Activated naive CD8-positive, alpha-beta T cell treated with anti-CD3 and anti-CD28 coated beads, Interleukin-2, amount 10 ng/mL, durations not matched to agents 7 days and 5 days (primary cell): ENCODE results near the gene CRELD1. TPM values are rescaled to one million over a fixed set of nuclear protein-coding genes. Genes with fewer than 3 reads are reported as not detected.

ENCODE experiments used
- ATAC-seq: fragments of 150-1000 bp; cut with Tn5 transposase; one replicate; pipeline ENCODE4 v1.10.0; 2021; ENCODE audit warnings: low read depth, moderate library complexity
- POLR2A ChIA-PET: fragments of 350-600 bp; sonication (Branson Sonifier 250); formaldehyde crosslinking; loops from one replicate; lab custom pipeline; 2021; ENCODE audit warnings: antibody characterized with exemption; lab: Charles Lee
- DNase-seq: peaks from one replicate; pipeline ENCODE4 v3.0.0; 2021
- H3K27ac Mint-ChIP-seq: one replicate; pipeline ENCODE4 v1.8.0; 2022; ENCODE audit warnings: mild to moderate bottlenecking, mixed read lengths
- H3K27me3 Mint-ChIP-seq: one replicate; pipeline ENCODE4 v1.8.0; 2022; ENCODE audit warnings: mild to moderate bottlenecking, moderate library complexity, mixed read lengths
- H3K36me3 Mint-ChIP-seq: one replicate; pipeline ENCODE4 v1.8.0; 2021; ENCODE audit warnings: mild to moderate bottlenecking, mixed read lengths
- H3K4me1 Mint-ChIP-seq: one replicate; pipeline ENCODE4 v1.8.0; 2021; ENCODE audit warnings: mixed read lengths
- H3K4me3 Mint-ChIP-seq: one replicate; pipeline ENCODE4 v1.8.0; 2022; ENCODE audit warnings: mild to moderate bottlenecking, moderate library complexity, mixed read lengths
- H3K9me3 Mint-ChIP-seq: one replicate; pipeline ENCODE4 v1.8.0; 2021; ENCODE audit warnings: mixed read lengths
- total RNA-seq, 2 experiments: library from RNA; stranded (reverse); gene quantifications; one replicate each; pipeline ENCODE4 v1.2.3, GENCODE V29; 2021

The CRELD1 gene
- total RNA-seq, 2 experiments from 2014 or later: 26.2 to 29.3 TPM

- Mint-ChIP-seq H3K27me3 (no peaks in the 10 kb centered on the region), H3K4me1 (no peaks in the 10 kb centered on the region), H3K27ac (no peak overlapping the region), H3K9me3 (no peaks in the 10 kb centered on the region), H3K4me3 (no peak overlapping the region), H3K36me3 (peaks cover 3% of the 10 kb centered on the region)
- POLR2A ChIA-PET: no interaction called here
- ATAC-seq (no peak), DNase-seq (no peak)
Measured at GRCh38 chr3:9944271-9944670, 10.6 kb downstream of the CRELD1 start.

GRCh38 chr3:9945358-9945757, 11.7 kb downstream of the CRELD1 start:
- no peaks in the 10 kb centered on the region for H3K4me1 Mint-ChIP-seq
- no peak overlapping the region for H3K4me3 Mint-ChIP-seq
- ATAC-seq (no peak), DNase-seq (peak; percentile 6)
- H3K27me3 Mint-ChIP-seq: no peaks in the 10 kb centered on the region
- H3K36me3 Mint-ChIP-seq: peaks cover 3% of the 10 kb centered on the region
- no peak overlapping the region for H3K27ac Mint-ChIP-seq
- H3K9me3 Mint-ChIP-seq: no peaks in the 10 kb centered on the region
- POLR2A ChIA-PET: interaction anchor here (2.0 kb wide), 1 partner anchor 12 kb away, joined by 10 read pairs; the partner anchor contains the start of gene CRELD1

- POLR2A ChIA-PET: interaction anchor here (1.0 to 2.0 kb wide), 4 partner anchors 12 to 41 kb away, joined by 4 to 10 read pairs (median 5); partner anchors contain the start of genes CRELD1 and EMC3
- H3K4me3 Mint-ChIP-seq: peak overlapping the region; percentile 72
- no peak overlapping the region for H3K27ac Mint-ChIP-seq
- DNase-seq (peak; percentile 85), ATAC-seq (peak; percentile 87)
- no peaks in the 10 kb centered on the region for H3K9me3 Mint-ChIP-seq
- no peaks in the 10 kb centered on the region for H3K27me3 Mint-ChIP-seq
- H3K36me3 Mint-ChIP-seq: no peaks in the 10 kb centered on the region
- H3K4me1 Mint-ChIP-seq: peaks cover 6% of the 10 kb centered on the region
Measured at GRCh38 chr3:9946112-9947024, 12.7 kb downstream of the CRELD1 start.

GRCh38 chr3:9947025-9947995, 13.7 kb downstream of the CRELD1 start:
- ATAC-seq: no peak
- DNase-seq: no peak
- peaks cover 10% of the 10 kb centered on the region for H3K4me1 Mint-ChIP-seq
- H3K27ac Mint-ChIP-seq: no peak overlapping the region
- no peaks in the 10 kb centered on the region for H3K9me3 Mint-ChIP-seq
- H3K4me3 Mint-ChIP-seq: no peak overlapping the region
- H3K36me3 Mint-ChIP-seq: no peaks in the 10 kb centered on the region
- H3K27me3 Mint-ChIP-seq: no peaks in the 10 kb centered on the region
- POLR2A ChIA-PET: interaction anchor here (1.0 to 2.0 kb wide), 4 partner anchors 13 to 40 kb away, joined by 4 to 10 read pairs (median 5); partner anchors contain the start of genes CRELD1 and EMC3

GRCh38 chr3:9948586-9948985, 15.0 kb downstream of the CRELD1 start:
- H3K27ac Mint-ChIP-seq: no peak overlapping the region
- DNase-seq: no peak
- POLR2A ChIA-PET: no interaction called here
- H3K27me3 Mint-ChIP-seq: no peaks in the 10 kb centered on the region
- peaks cover 15% of the 10 kb centered on the region for H3K4me1 Mint-ChIP-seq
- ATAC-seq: no peak
- H3K4me3 Mint-ChIP-seq: no peak overlapping the region
- no peaks in the 10 kb centered on the region for H3K9me3 Mint-ChIP-seq
- H3K36me3 Mint-ChIP-seq: no peaks in the 10 kb centered on the region

- no peaks in the 10 kb centered on the region for H3K27me3 Mint-ChIP-seq
- POLR2A ChIA-PET: no interaction called here
- no peak overlapping the region for H3K27ac Mint-ChIP-seq
- H3K36me3 Mint-ChIP-seq: no peaks in the 10 kb centered on the region
- ATAC-seq (no peak), DNase-seq (no peak)
- no peak overlapping the region for H3K4me3 Mint-ChIP-seq
- H3K9me3 Mint-ChIP-seq: no peaks in the 10 kb centered on the region
- peaks cover 15% of the 10 kb centered on the region for H3K4me1 Mint-ChIP-seq
Measured at GRCh38 chr3:9949115-9949514, 15.5 kb downstream of the CRELD1 start.

GRCh38 chr3:9949626-9950025, 16.0 kb downstream of the CRELD1 start:
- no peaks in the 10 kb centered on the region for H3K27me3 Mint-ChIP-seq
- no peak overlapping the region for H3K27ac Mint-ChIP-seq
- no peak overlapping the region for H3K4me3 Mint-ChIP-seq
- POLR2A ChIA-PET: no interaction called here
- no peak for DNase-seq
- ATAC-seq: no peak
- H3K9me3 Mint-ChIP-seq: no peaks in the 10 kb centered on the region
- H3K36me3 Mint-ChIP-seq: no peaks in the 10 kb centered on the region
- H3K4me1 Mint-ChIP-seq: peaks cover 15% of the 10 kb centered on the region

GRCh38 chr3:9951126-9951525, 17.5 kb downstream of the CRELD1 start:
- H3K9me3 Mint-ChIP-seq: no peaks in the 10 kb centered on the region
- no peaks in the 10 kb centered on the region for H3K36me3 Mint-ChIP-seq
- DNase-seq: no peak
- H3K4me1 Mint-ChIP-seq: peaks cover 15% of the 10 kb centered on the region
- H3K27ac Mint-ChIP-seq: no peak overlapping the region
- H3K27me3 Mint-ChIP-seq: no peaks in the 10 kb centered on the region
- peak overlapping the region; percentile 87 for H3K4me3 Mint-ChIP-seq
- POLR2A ChIA-PET: interaction anchor here (0.6 to 1.8 kb wide), 6 partner anchors 9 to 191 kb away, joined by 3 to 9 read pairs (median 7); partner anchors contain the start of genes CRELD1 and EMC3
- ATAC-seq: peak; percentile 5

- no peaks in the 10 kb centered on the region for H3K9me3 Mint-ChIP-seq
- peaks cover 15% of the 10 kb centered on the region for H3K4me1 Mint-ChIP-seq
- H3K27me3 Mint-ChIP-seq: no peaks in the 10 kb centered on the region
- no peak for DNase-seq
- H3K4me3 Mint-ChIP-seq: peak overlapping the region; percentile 87
- peak overlapping the region; percentile 7 for H3K27ac Mint-ChIP-seq
- POLR2A ChIA-PET: interaction anchor here (0.6 to 1.8 kb wide), 7 partner anchors 9 to 191 kb away, joined by 3 to 9 read pairs (median 7); partner anchors contain the start of genes CRELD1 and EMC3
- H3K36me3 Mint-ChIP-seq: no peaks in the 10 kb centered on the region
- ATAC-seq: peak; percentile 4
Measured at GRCh38 chr3:9951598-9951961, 17.9 kb downstream of the CRELD1 start.

- ATAC-seq: peak; percentile 91
- Mint-ChIP-seq H3K36me3 (no peaks in the 10 kb centered on the region), H3K4me1 (peaks cover 15% of the 10 kb centered on the region), H3K27ac (peak within 1 kb of the TSS; percentile 39), H3K4me3 (peak within 1 kb of the TSS; percentile 87), H3K27me3 (no peaks in the 10 kb centered on the region), H3K9me3 (no peaks in the 10 kb centered on the region)
- peak; percentile 74 for DNase-seq
- POLR2A ChIA-PET: interaction anchor here (1.0 to 1.8 kb wide), 6 partner anchors 10 to 35 kb away, joined by 3 to 9 read pairs (median 6); partner anchors contain the start of genes CRELD1 and EMC3
Measured at GRCh38 chr3:9951962-9952805, 18.6 kb downstream of the CRELD1 start, which contains the start of gene PRRT3. PRRT3 (minus strand) TSS chr3:9952408; CDS start chr3:9950115, 2,293 bp downstream.

GRCh38 chr3:9955067-9955502, 21.5 kb downstream of the CRELD1 start:
- no peaks in the 10 kb centered on the region for H3K27me3 Mint-ChIP-seq
- peaks cover 15% of the 10 kb centered on the region for H3K4me1 Mint-ChIP-seq

More at GRCh38 chr3:9955067-9955502, 21.5 kb downstream of the CRELD1 start:
- DNase-seq (no peak), ATAC-seq (no peak)
- Mint-ChIP-seq H3K27ac (no peak overlapping the region), H3K4me3 (no peak overlapping the region), H3K36me3 (no peaks in the 10 kb centered on the region), H3K9me3 (no peaks in the 10 kb centered on the region)
- POLR2A ChIA-PET: interaction anchor here (1.2 kb wide), 1 partner anchor 22 kb away, joined by 3 read pairs; the partner anchor contains the start of gene CRELD1
